Measurements from ENCODE around the gene FGF1.

FGF1 gene

GRCh38 chr5:142685418-142686209 lies at the start of gene FGF1:
TSS of gene FGF1 (minus strand) at chr5:142686090. CDS start at chr5:142614127, 71,963 bp downstream.
- ATAC-seq: no peak

- ATAC-seq: no peak
Observed at GRCh38 chr5:142727735-142728047, 41.8 kb upstream of the FGF1 start.

- ATAC-seq: no peak
Observed at GRCh38 chr5:142726188-142726731, 40.4 kb upstream of the FGF1 start.

- no peak for ATAC-seq
Observed at GRCh38 chr5:142725231-142726187, 39.6 kb upstream of the FGF1 start.

DNA sequence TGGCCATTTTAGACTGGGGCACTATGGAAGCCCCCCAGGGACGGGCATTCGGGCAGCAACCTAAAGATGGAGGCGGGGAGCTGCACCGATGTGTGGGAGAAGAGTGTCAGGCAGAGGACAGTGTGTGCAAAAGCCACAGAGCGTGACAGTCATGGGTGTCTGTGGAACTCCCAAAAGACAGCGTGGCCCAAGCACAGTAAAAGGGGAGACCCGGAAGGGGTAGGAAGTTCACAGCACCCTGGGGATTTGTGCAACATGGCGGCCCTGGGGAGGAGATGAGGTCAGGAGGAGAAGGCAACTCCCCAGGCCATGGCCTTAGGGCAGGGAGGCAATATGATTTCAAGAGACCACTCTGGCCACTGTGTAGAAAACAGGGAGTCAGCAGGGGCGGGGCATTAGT lies 38.9 kb upstream of the FGF1 start:
- no peak for ATAC-seq

GRCh38 chr5:142722896-142723295 lies 37.0 kb upstream of the FGF1 start:
- ATAC-seq: no peak

GRCh38 chr5:142722146-142722545 lies 36.3 kb upstream of the FGF1 start:
- ATAC-seq: no peak

DNA sequence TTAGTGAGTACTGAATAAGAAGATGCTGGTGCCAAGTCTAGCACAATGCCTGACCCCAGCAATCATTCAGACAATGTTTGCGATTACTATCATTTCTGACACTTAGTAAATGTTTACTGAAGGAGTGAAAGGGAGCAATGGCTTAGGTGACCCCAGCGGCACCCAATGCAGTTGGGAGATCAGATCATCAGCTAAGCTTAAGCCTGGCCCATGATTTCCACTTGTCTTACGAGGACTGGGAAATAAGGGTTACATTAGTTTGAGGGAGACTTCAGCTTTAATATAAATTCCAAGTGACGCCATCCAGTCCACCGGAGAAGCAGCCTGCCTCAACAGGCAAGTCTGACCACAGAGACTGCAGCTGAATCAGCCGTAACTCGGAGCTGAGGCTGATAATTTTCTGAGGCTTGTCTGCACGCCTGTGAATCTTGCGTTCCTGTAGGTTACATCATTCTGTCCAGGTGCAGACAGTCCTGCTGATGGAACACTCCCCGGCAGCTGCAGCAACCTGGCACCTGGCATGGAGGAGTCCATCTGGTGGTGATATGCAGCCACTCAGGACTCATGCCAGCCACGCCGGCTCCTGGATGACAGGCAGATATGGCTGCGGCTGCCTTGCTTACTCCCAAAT lies 34.9 kb upstream of the FGF1 start:
- ATAC-seq: no peak

GRCh38 chr5:142719836-142720370 lies 34.0 kb upstream of the FGF1 start:
- no peak for ATAC-seq

- no peak for ATAC-seq
Observed at GRCh38 chr5:142717582-142718215, 31.8 kb upstream of the FGF1 start.

- ATAC-seq: peak in 1 of 2 donors; percentile 15
Observed at GRCh38 chr5:142716963-142717362, 31.1 kb upstream of the FGF1 start.

DNA sequence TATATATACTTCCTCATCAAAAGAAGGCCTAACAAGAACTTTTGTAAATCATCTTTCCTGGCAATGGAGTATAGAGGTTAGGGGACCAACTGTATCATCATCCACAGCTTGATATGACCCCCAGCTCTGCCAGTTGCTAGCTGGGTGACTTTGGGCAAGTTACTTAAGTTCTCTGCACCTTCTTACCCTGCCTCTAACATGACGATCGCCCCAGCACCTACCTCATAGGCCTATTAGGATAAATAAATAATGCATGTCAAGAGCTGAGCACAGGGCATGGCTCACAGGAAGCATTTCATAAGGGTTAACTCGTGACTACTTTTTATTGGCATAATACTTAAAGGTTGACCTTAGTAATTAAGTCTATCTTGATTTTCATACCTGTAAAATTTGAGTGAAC lies 29.4 kb upstream of the FGF1 start:
- no peak for ATAC-seq

- ATAC-seq: peak; percentile 99
Observed at GRCh38 chr5:142713121-142713706, 27.3 kb upstream of the FGF1 start.

GRCh38 chr5:142703153-142703552 lies 17.3 kb upstream of the FGF1 start:
- no peak for ATAC-seq

GRCh38 chr5:142701673-142702311 lies 15.9 kb upstream of the FGF1 start:
- no peak for ATAC-seq

DNA sequence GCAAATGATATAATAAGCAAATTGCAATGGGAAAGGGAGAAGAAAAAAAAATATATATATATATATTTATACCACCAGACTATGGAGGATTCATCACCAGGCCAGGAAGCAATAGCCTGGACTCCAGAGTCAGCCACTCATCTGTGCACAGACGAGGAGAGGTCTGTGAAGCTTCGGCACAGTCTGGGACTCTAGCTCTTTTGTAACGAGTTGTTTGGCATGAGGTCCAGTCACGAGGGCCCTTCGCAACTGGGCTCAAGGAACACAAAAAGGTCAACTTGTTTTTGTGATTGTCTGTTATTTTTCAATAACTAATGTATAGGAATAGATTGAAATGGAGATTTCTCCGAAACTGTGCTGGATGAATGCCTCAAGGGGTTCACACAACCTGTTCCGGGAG lies 14.7 kb upstream of the FGF1 start:
- no peak for ATAC-seq

GRCh38 chr5:142699184-142699720 lies 13.4 kb upstream of the FGF1 start:
- peak; percentile 61 to 80 for ATAC-seq

GRCh38 chr5:142698447-142699183 lies 12.7 kb upstream of the FGF1 start:
- no peak for ATAC-seq

DNA sequence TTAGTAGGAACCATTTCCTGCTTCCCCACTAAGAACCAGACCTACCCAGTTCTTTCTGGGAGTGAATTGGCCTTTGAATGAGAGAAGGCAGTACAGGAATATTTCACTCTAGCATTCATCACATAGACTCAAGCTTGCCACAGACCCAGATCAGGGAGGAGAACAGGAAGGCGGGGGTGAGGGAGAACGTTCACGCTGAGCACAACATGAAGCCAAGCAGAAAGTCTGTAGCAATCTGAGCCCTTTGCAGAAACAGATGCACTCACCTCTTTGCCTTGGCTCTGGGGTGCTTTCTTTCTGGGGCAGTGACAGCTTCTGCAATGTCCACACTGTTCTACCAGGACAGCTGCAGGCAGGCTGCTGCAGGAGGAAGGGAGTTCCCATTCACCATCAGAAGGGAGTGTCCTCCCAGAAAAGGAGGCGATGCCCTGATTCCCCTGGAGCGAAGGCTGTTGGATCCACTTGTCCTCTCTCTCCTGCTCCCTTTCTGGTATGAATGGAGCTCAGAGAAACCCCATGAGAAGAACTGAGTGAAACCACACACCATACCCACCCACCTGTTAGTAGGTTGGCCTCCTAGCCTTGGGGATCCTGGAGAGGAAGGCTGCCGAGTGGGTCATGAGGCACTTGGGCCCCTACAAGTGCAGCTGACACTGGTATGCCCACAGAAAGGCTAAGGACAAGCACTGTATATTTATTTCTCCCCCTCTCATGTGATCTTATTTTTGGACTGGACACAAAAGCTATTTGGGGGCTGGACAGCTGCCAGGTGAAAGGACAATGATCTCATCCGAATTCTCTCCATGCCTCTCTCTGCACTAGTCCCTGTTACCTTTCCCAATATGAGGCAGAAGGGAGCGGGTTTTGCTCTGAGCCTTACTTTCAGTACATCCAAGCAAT lies 11.7 kb upstream of the FGF1 start:
- no peak for ATAC-seq

Measured in activated CD4-positive, CD25-positive, alpha-beta regulatory T cell treated with anti-CD3 and anti-CD28 coated beads, Interleukin-2, amount 50 U/mL, for 24 hours (primary cell).